SU-DHL-6 (cell line): Measurements from ENCODE around the gene ATP5PF.

Source experiments
- CTCF ChIP-seq: fragments of 200-600 bp; sonication (generic); IDR thresholded peaks from one replicate; pipeline ENCODE4 v1.5.1; 2017; ENCODE audit warnings: antibody characterized with exemption, mild to moderate bottlenecking, low read length, moderate library complexity; ENCODE audit not compliant: insufficient read depth, poor library complexity, severe bottlenecking
- EZH2phosphoT487 ChIP-seq: fragments of 200-600 bp; sonication (generic), shearing (Covaris generic); conservative IDR thresholded peaks from 2 replicates; pipeline ENCODE4 v1.6.1; 2018; ENCODE audit warnings: mild to moderate bottlenecking, antibody characterized with exemption, low read length, moderate library complexity, mixed read lengths

- TF ChIP-seq CTCF (no peak), EZH2phosphoT487 (no peak)
Measured at GRCh38 chr21:25750085-25750484, 15.4 kb upstream of the ATP5PF start.
